ENCODE results near the gene TBXT. TPM values are rescaled to one million over a fixed set of nuclear protein-coding genes. Genes with fewer than 3 reads are reported as not detected.

Gene TBXT
- total and polyA plus RNA-seq, 10 donors, result 0.04 to 0.08 TPM; not detected in 8

DNA sequence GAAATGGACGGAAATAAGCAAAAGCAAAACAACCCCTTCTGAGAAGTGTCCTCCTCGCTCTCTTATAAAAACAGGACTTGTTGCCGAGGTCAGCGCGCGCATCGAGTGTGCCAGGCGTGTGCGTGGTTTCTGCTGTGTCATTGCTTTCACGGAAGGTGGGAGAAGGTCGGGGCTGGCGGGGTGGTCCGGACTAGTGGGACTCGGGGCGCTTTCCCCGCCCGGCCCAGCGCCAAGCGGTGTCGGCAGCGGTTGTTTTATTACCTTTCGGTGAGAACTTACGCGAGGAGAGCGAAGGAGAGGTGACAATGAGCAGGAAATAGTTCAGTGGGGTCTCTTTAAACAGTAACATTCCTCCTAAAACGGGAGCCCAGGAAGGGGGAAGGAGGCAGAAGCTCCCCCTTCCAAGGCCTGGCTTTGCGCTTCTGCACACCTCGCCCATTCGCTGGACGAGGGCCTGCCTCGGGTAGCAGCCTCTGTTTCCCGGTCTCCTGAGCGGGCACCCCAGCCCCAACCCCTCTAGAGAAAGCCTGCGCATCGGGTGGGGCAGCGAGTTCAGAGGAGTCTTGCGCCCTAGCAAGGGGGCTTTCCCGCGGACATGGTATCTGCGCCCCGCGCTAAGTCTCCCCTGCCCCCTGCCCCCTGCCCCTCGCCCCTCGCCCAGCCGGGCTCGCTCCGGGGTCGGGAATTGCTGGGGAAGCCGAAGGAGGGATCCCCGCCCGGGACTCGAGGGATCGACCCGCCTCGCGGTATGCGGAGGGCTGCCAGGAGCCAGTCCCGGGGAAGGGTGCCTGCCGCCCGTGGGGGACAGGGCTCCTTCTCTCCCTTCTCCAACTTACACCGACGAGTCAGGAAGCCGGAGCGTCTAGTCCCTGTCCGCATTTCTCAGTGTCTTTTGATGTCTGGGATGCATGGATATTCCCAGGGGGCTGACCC lies 1.2 kb upstream of the TBXT start:
- no peak for DNase-seq
- H3K4me1 ChIP-seq, result peaks cover 19 to 51% (median 39%) of the 10 kb centered on the region in 6 donors
- H3K4me3 ChIP-seq, result peak overlapping the region in 7 of 8 donors; percentile 17 to 67 (median 34)
- WGBS, 5 donors, result 3 to 6% (median 3%) methylated on average over 47 to 65 of the region's 65 CpGs
- H3K27ac ChIP-seq, result no peak overlapping the region
- no peaks in the 10 kb centered on the region for H3K36me3 ChIP-seq
- peaks cover 6 to 100% (median 74%) of the 10 kb centered on the region in 7 donors for H3K27me3 ChIP-seq (replicated peaks in 1 of 7)
- intact Hi-C loops (cut with DNase I; ENCODE audit: low total_unique reads), result no loop called here
- TF ChIP-seq POLR2AphosphoS5 (IDR thresholded peaks at IDR 0.05), result no peak
- TF ChIP-seq, protein P1, sequence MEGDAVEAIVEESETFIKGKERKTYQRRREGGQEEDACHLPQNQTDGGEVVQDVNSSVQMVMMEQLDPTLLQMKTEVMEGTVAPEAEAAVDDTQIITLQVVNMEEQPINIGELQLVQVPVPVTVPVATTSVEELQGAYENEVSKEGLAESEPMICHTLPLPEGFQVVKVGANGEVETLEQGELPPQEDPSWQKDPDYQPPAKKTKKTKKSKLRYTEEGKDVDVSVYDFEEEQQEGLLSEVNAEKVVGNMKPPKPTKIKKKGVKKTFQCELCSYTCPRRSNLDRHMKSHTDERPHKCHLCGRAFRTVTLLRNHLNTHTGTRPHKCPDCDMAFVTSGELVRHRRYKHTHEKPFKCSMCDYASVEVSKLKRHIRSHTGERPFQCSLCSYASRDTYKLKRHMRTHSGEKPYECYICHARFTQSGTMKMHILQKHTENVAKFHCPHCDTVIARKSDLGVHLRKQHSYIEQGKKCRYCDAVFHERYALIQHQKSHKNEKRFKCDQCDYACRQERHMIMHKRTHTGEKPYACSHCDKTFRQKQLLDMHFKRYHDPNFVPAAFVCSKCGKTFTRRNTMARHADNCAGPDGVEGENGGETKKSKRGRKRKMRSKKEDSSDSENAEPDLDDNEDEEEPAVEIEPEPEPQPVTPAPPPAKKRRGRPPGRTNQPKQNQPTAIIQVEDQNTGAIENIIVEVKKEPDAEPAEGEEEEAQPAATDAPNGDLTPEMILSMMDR (IDR thresholded peaks at IDR 0.05 in 8 of 11, conservative IDR thresholded peaks at IDR 0.05 in 3 of 11), result no peak
- TF ChIP-seq POLR2A (IDR thresholded peaks at IDR 0.05), result no peak
- H3K9me3 ChIP-seq, result no peaks in the 10 kb centered on the region

DNA sequence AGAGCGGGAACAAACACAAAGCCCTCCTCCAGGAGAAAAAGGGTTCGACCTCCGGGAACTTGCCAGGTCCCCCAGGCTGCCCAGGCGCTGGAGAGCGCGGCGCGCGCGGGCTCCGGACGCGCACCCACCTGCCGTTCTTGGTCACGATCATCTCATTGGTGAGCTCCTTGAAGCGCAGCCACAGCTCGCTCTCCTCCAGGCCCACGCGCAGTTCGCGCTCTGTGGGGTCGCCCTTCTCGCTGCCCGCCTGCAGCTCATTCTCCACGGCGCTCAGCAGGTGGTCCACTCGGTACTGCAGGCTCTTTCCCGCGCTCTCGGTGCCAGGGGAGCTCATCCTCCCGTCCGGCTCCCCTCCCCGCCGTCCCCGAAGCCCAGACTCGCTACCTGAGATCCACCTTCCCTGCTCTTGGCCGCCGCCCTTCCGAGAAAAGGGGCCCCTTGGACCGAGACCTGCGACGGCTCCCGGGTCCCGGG lies 356 bp downstream of the TBXT start:
- WGBS, 5 donors, result 2 to 5% (median 3%) methylated on average over 13 to 44 of the region's 44 CpGs
- H3K9me3 ChIP-seq, result no peaks in the 10 kb centered on the region
- H3K27ac ChIP-seq, result no peak overlapping the region
- TF ChIP-seq POLR2AphosphoS5 (IDR thresholded peaks at IDR 0.05), result no peak
- TF ChIP-seq POLR2A (IDR thresholded peaks at IDR 0.05), result no peak
- TF ChIP-seq, protein P1 (IDR thresholded peaks at IDR 0.05 in 8 of 11, conservative IDR thresholded peaks at IDR 0.05 in 3 of 11), result no peak
- no peak for DNase-seq
- H3K36me3 ChIP-seq, result no peaks in the 10 kb centered on the region
- intact Hi-C loops (cut with DNase I; ENCODE audit: low total_unique reads), result no loop called here
- peaks cover 6 to 100% (median 78%) of the 10 kb centered on the region in 7 donors for H3K27me3 ChIP-seq (replicated peaks in 1 of 7)
- peak overlapping the region in 7 of 8 donors; percentile 17 to 67 (median 34) for H3K4me3 ChIP-seq
- peaks cover 19 to 39% (median 32%) of the 10 kb centered on the region in 6 donors for H3K4me1 ChIP-seq

DNA sequence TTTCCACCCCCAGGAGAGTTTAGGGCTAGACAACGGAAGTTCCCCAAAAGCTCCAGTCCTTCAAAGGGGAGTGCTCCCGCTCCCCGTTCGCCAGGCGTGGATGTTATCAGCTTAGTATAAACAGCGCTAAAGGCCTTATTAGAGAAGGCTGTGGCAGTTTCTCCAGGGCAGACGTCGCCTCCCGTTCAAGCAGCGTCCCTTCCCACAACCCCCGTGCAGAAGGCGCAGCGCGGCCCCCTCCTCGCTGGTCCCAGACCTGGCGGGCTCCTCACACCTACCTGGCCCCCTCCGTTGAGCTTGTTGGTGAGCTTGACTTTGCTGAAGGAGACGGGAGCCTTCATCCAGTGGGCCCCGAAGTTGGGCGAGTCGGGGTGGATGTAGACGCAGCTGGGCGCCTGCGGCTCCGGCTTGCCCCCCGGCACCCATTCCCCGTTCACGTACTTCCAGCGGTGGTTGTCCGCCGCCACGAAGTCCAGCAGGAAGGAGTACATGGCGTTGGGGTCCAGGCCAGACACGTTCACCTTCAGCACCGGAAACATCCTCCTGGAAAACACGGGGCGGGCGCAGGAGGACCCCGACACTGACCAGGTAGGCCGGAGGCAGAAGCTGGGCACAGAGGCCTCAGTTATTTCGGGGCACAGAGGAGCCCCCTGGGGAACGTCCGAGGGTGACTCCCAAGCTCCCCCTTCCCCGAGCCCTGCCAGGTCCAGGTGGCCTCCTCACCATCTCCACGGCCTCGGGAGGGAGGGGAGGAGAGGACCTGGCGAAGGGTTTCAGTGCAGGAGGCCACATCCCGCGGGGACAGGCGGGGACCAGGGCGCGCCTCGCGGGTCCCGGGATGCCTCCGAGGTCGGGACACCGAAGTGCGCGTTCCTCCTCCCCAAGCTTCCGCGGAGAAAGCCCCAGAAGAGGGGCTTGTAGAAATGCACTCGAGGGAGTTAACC lies 1.1 kb downstream of the TBXT start:
- intact Hi-C loops (cut with DNase I; ENCODE audit: low total_unique reads), result no loop called here
- WGBS, 5 donors, result 4 to 7% (median 6%) methylated on average over 42 to 63 of the region's 63 CpGs
- H3K4me1 ChIP-seq, result peaks cover 19 to 39% (median 32%) of the 10 kb centered on the region in 6 donors
- peaks cover 6 to 100% (median 75%) of the 10 kb centered on the region in 7 donors for H3K27me3 ChIP-seq (replicated peaks in 1 of 7)
- H3K4me3 ChIP-seq, result peak overlapping the region in 4 of 8 donors; percentile 17 to 67 (median 24)
- H3K9me3 ChIP-seq, result no peaks in the 10 kb centered on the region
- no peak for TF ChIP-seq POLR2A (IDR thresholded peaks at IDR 0.05)
- TF ChIP-seq POLR2AphosphoS5 (IDR thresholded peaks at IDR 0.05), result no peak
- TF ChIP-seq, protein P1 (IDR thresholded peaks at IDR 0.05 in 8 of 11, conservative IDR thresholded peaks at IDR 0.05 in 3 of 11), result no peak
- H3K27ac ChIP-seq, result no peak overlapping the region
- no peaks in the 10 kb centered on the region for H3K36me3 ChIP-seq
- DNase-seq, result no peak

All from spleen (tissue), 11 donors.